IPS-18c (cell line): ENCODE measurements around the gene SLC26A11.

ENCODE experiments used
- H3K4me3 ChIP-seq: 2 replicates; pipeline ENCODE4 v1.7.0; 2013; ENCODE audit warnings: low read depth, mild to moderate bottlenecking, low read length, moderate library complexity; ENCODE audit not compliant: insufficient read depth
- H3K9me3 ChIP-seq: one replicate; pipeline ENCODE4 v1.6.1; 2013; ENCODE audit warnings: mild to moderate bottlenecking, low read length, moderate library complexity; ENCODE audit not compliant: control insufficient read depth, insufficient read depth

The SLC26A11 gene

DNA sequence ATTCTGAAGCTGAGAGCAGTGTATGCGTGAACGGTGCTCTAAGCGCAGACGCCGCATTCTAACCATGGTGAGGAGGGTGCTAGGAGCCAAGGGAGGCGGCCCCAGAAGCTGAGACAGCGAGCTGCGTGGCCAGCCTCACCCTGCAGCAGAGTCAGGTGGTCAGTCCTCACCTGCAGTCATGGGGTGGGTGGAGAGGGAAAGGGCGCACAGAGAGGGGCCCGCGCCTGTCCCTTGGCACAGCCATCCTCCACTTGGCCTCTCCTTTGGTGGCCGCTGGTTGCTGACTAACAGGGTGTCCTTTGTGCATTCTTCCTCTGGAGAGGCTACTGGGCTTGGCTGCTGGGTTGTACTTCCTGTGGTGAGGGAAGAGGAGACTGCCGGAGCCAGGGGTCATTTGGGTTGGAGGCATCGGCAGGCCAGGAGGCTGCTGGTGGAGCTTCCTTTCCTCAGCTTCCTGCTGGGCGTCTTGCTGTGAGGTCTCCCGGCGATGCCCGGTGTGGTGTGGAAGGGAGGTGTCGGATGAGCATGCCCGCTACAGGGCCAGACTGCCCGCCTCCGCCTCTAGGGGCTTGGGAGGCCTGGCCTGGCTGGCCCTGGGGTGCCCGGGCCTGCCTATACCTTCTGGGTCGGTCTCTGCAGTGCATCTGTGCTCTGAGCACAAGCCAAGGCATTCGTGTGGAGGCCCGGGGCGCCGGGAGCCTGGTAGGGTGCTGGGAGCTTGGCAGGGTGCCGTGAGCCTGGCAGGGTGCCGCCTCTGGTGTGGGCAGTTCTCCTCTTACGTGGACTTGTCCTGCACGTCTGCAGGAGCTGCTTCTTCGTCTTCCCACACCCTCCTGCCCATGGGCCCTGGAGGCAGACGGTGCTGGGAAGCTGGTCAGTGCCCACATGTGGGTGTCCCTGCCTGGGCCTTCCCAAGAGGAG is 57.8 kb downstream of the SLC26A11 start:
- Histone ChIP-seq H3K4me3 (no peak overlapping the region), H3K9me3 (no peaks in the 10 kb centered on the region)

DNA sequence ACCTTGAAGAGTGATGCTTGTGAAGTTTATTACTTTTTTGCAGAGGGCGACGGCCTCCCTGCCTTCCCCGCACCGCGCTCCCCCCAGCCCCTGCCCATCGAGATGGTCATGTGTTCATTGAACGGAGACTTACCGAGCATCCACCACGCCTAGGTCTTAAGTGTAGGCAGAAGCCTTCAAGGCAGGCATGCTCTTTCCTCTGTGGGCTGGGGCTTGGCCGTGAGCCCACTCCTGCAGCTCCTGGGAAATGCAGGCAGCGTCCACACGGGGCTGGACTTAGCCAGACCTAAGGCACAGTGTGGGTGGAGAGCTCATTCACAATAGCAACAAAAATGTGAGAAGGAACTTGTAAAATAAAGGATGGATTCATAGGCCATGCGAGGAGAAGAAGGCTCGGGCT is 59.7 kb downstream of the SLC26A11 start:
- Histone ChIP-seq H3K4me3 (no peak overlapping the region), H3K9me3 (no peaks in the 10 kb centered on the region)

DNA sequence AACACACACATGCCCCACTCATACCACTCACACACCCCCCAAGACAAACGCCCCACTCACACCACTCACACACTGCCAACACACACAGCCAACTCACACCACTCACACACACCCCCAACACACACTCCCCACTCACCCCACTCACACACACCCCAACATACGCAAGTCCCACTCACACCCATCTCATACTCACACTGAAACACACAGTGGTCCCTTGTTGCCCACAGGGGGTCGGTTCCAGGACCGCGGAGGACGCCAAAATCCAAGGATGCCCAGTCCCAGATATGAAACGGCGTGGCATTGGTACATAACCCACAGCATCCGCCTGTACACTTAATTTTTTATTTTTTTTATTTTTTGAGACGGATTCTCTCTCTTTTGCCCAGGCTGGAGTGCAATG is 61.3 kb downstream of the SLC26A11 start:
- no peak overlapping the region for H3K4me3 ChIP-seq
- H3K9me3 ChIP-seq, result no peaks in the 10 kb centered on the region

DNA sequence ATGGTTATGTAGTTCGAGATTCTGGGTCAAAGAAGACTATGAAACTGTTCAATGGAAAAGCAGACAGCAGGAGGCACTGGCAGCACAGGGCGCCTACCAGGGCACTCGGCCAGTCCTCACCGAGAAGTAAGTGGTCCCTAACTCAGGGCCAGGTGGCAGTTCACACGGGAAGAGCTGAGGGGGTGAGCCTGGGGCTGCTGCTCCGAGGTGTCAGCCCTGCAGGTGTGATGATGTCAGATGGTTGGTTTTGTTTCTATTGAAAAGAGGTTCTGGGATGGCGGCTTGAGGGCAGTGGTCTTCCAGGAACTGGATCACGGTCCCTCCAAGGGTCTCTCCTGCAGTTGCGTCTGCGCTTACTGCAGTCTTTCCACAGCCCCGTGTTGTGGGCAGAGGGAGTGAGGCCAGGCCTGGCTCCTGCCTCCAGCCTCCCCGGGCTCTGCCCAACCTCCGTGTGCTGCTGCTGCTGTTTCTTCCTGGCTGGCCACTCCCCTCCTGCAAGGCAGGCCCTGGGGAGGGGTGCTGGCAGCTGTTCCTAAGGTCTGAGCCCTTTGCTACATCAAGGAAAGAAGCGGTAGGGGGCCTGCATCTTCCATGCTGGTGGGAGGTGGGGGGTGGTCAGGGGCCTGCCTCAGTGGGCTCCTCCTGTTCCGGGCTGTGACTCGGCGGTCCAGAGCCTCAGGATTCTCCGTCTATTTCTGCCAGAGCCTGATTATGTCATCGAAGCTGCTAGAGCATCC is 63.1 kb downstream of the SLC26A11 start:
- H3K9me3 ChIP-seq, result no peaks in the 10 kb centered on the region
- no peak overlapping the region; the same call in 1 of the 2 replicates for H3K4me3 ChIP-seq

DNA sequence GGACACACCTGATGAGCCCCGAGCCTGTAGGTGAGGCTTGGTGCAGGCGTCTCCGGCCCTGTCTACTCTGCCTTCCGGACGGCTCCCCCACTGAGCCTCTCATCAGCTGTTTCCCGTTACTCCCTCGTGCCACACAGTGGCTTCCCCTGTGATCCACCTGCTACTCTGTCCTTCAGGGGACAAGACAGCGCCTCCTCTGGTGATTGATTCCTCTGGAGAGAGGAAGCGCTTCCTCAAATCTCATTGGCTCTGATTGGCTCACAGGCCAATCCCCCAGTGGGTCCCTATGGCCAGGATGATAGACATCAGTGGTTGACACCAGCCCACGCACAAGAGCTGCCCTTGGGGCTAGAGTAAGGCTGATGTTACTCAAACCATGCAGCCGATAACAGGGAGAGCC is 64.4 kb downstream of the SLC26A11 start:
- Histone ChIP-seq H3K9me3 (no peaks in the 10 kb centered on the region), H3K4me3 (no peak overlapping the region)

DNA sequence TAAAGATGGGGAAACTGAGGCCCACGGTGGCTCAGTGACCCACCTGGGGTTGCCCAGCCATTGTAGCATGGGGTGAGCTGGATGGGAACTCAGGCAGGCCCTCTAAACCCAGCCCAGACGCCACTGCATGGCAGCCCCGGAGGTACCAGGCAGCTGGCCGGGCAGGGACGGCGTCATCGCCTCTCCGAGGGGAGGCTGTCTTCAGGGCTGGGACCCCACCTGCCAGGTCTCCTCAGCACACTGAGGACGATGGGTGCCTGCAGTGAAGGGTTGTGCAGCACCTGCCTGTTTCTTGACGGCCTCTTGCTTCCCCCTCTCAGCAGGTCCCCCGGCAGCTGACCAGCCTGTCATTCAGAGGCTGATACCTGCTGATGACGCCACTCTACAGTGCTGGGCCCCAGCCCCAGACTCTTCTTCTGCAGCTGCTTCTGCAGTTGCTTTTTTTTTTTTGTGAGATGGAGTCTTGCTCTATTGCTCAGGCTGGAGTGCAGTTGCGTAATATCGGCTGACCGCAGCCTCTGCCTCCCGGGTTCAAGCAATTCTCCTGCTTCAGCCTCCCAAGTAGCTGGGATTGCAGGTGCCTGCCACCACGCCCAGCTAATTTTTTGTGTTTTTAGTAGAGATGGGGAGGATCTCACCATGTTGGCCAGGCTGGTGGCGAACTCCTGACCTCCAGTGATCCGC is 65.2 kb downstream of the SLC26A11 start:
- Histone ChIP-seq H3K9me3 (no peaks in the 10 kb centered on the region), H3K4me3 (no peak overlapping the region)

DNA sequence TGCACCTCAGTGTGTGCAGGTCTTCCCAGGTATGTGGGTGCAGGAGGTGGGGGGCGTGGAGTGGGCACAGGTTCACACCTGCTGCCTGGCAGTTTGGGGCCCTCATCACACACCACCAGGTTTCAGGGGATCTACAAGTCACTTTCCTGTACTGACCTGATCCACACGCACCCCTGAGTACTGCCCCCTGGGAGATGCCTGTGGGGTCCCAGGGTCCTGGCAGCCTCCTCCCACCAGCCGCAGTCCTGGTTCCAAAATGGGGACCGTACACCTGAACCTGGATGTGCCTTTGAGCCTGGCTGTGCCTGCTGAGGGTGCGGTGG is 66.4 kb downstream of the SLC26A11 start:
- no peaks in the 10 kb centered on the region for H3K9me3 ChIP-seq
- H3K4me3 ChIP-seq, result no peak overlapping the region

DNA sequence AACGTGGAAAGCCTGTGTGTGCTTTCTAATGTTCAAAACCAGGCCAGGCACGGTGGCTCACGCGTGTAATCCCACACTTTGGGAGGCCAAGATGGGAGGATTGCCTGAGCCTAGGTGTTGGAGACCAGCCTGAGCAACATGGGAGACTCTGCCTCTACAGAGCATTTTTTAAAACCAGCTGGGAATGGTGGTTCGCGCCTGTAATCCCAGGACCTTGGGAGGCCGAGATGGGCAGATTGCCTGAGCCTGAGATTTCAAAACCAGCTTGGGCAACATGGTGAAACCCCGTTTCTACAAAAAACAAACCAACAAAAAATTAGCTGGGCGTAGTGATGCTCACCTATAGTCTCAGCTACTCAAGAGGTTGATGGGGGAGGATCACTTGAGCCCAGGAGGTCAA is 66.8 kb downstream of the SLC26A11 start:
- H3K9me3 ChIP-seq, result no peaks in the 10 kb centered on the region

DNA sequence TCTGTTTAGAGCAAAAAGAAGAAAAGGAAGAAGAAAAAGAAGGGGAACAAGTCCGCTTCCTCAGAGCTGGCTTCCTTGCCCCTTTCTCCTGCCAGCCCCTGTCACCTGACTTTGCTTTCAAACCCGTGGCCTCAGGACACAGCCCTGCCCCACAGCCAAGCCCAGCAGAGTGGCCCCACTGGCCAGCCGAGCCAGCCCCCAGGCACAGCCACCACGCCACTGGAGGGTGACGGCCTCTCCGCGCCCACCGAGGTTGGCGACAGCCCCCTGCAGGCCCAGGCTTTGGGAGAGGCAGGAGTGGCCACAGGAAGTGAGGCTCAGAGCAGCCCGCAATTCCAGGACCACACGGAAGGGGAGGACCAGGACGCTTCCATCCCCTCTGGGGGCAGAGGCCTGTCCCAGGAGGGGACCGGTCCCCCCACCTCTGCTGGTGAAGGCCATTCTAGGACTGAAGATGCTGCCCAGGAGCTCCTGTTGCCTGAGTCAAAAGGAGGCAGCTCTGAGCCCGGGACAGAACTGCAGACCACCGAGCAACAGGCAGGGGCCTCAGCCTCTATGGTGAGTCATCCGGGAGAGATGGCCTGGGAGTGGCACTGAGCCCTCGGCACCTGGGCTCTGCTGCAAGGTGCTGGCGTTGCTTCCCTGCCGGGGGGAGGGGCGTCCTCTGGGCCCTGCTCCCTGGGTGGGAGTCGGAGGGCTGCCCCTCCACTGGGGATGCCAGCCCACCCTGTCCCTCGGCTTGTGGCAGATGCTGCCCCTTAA is 67.8 kb downstream of the SLC26A11 start:
- H3K9me3 ChIP-seq, result no peaks in the 10 kb centered on the region
- H3K4me3 ChIP-seq, result no peak overlapping the region

More for the DNA sequence above, 66.8 kb downstream of the SLC26A11 start:
- no peak overlapping the region for H3K4me3 ChIP-seq

DNA sequence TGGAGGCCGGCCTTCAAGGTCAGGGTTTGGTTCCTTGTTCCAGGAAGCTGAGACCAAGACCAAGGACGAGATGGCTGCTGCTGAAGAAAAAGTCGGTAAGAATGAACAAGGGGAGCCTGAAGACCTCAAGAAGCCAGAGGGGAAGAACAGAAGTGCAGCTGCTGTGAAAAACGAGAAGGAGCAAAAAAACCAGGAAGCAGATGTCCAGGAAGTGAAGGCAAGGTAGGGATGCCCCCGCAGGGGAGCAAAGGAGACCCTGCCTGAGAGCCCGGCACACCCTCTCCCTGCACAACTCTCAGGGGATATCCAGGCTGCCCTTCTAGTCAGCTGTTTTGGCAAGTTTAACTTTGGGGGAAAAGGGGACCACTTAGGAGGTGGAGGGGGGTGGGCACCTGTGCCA is 69.4 kb downstream of the SLC26A11 start:
- H3K9me3 ChIP-seq, result no peaks in the 10 kb centered on the region
- H3K4me3 ChIP-seq, result no peak overlapping the region

DNA sequence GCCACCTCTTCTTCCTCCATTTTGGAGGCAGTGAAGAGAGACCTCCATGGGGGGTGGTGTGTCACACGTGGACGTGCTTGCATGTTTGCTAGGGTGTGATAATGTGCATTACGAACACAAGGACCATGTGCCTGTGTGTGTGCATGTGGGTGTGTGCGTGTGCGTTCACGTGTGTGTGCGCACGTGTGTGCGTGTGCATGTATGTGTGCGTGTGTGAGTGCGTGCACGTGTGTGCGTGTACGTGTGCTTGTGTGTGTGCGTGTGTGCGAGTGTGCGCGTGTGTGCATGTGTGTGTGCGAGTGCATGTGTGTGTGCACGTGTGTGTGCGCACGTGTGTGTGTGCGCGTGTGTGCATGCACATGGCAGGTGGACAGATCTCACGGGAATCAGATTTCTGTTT is 69.9 kb downstream of the SLC26A11 start:
- no peaks in the 10 kb centered on the region for H3K9me3 ChIP-seq
- no peak overlapping the region for H3K4me3 ChIP-seq

DNA sequence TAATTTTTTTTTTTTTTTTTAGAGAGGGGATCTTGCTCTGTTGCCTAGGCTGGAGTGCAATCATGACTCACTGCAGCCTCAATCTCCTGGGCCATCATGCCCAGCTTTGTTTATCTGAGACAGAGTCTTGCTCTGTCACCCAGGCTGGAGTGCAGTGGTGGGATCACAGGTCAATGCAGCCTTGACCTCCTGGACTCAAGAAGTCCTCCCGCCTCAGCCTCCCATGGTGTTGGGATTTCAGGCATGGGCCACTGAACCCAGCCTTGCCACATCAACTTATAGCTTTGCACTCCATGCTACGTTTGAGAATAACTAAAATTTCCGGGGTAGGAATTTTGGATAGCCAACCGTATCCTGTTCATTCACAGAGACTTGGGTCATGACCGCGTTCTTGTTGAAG is 71.0 kb downstream of the SLC26A11 start:
- no peaks in the 10 kb centered on the region for H3K9me3 ChIP-seq
- no peak overlapping the region for H3K4me3 ChIP-seq

DNA sequence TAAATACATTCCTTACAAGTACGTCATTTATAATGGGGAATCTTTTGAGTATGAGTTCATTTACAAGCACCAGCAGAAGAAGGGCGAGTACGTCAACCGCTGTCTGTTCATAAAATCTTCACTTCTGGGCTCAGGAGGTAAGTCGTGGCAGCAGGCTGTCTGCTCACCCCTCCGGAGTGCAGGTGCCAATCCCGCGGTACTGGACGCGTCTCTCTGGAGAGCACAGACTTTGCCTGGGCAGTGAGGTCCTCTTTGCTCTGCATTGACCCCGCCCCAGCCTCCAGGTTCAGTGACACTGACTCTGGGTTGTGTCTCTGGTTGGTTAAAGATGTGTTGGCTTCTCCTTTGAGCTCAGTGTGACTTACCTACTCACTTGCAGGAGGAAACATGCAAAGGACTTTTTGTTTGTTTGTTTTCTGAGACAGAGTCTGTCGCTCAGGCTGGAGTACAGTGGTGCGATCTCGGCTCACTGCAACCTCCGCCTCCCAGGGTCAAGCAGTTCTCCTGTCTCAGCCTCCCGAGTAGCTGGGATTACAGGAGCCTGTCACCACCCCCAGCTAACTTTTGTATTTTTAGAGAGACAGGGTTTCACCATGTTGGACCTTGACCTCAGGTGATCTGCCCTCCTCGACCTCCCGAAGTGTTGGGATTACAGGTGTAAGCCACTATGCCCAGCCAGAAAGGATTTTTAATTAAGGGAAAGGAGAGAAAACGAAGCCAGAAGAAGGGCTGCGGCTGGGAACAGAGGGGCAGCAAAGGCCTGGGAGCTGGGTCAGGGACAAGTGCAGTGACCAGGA is 71.7 kb downstream of the SLC26A11 start:
- no peak overlapping the region for H3K4me3 ChIP-seq

DNA sequence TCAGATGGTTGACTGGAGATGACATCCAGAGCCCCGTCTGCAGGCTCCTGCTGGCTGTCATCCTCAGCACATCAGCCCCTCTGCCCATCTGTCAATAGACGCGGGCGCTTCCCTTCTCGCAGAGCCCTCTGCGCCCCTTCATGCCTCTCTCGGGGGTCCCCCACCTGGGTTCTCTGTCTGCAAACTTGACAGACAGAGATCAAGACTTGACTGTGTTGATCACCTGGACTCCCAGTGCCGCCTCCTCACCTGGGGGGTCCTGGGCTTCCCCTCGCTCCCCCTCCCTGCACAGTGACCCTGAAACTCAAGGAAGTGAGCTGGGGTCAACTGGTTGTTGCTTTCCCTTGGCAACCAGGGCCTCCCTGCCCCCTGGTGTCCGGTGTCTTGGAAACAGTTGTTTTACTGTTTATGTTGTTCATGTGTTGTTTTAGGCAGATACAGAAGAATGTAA is 72.3 kb downstream of the SLC26A11 start:
- Histone ChIP-seq H3K4me3 (no peak overlapping the region), H3K9me3 (no peaks in the 10 kb centered on the region)

More for the DNA sequence above, 71.7 kb downstream of the SLC26A11 start:
- H3K9me3 ChIP-seq, result no peaks in the 10 kb centered on the region

DNA sequence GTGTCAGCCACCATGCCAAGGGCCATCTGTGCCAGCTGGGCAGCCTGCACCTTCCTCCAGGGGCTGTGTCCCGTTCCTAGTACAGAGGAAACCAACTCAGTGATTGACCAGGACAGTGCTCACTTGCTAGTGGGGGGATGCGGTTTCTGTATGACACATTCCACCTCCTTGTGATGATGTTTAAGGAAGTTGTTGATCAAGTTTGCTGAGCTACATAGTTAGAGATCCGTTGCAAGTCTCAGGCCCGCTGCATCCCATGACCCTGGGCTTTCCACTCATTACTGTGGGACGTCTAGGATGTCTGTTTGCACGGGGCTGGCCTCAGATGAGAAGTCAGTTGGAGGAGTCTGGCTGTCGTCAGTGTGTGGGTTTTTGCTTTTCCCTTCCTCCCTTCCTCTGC is 74.0 kb downstream of the SLC26A11 start:
- Histone ChIP-seq H3K9me3 (no peaks in the 10 kb centered on the region), H3K4me3 (no peak overlapping the region)

DNA sequence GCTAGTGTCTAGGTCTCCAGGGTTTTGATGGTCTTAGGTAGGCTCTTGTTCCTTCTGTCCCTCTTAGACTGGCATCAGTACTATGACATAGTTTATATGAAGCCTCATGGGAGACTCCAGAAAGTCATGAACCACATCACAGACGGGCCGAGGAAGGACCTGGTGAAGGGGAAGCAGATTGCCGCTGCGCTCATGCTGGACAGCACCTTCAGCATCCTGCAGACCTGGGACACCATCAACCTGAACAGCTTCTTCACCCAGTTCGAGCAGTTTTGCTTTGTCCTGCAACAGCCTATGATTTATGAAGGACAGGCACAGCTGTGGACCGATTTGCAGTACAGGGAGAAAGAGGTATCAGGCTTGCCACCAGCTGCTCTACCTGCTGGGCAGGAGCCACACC is 74.4 kb downstream of the SLC26A11 start:
- no peak overlapping the region for H3K4me3 ChIP-seq

More for the DNA sequence above, 74.4 kb downstream of the SLC26A11 start:
- H3K9me3 ChIP-seq, result no peaks in the 10 kb centered on the region
